ENCODE data around the gene FMNL2. TPM values are rescaled to one million over a fixed set of nuclear protein-coding genes. Genes with fewer than 3 reads are reported as not detected.

The FMNL2 gene
- polyA plus RNA-seq, 3 donors = 0.28 to 3.2 (median 0.71) TPM

- Histone ChIP-seq H3K36me3 (replicated peaks in 1 of 2; ENCODE audit: control insufficient read depth in 1 of 2, insufficient read depth in 2 of 2, low read length in 2 of 2) (no peaks in the 10 kb centered on the region), H2AFZ (ENCODE audit: insufficient read depth, low read depth, low read length, poor library complexity, severe bottlenecking) (no peak overlapping the region), H3K4me2 (replicated peaks; ENCODE audit: extremely low read depth, low read length, poor library complexity, severe bottlenecking) (no peak overlapping the region), H3K9me3 (replicated peaks in 1 of 2; ENCODE audit: control insufficient read depth in 1 of 2, insufficient read depth in 1 of 2, low read length in 2 of 2) (no peaks in the 10 kb centered on the region), H3K9ac (ENCODE audit: insufficient read depth, low read length, poor library complexity, severe bottlenecking) (no peak overlapping the region), H3K79me2 (ENCODE audit: insufficient read depth, low read length) (no peaks in the 10 kb centered on the region), H4K20me1 (ENCODE audit: insufficient read depth, low read length) (no peaks in the 10 kb centered on the region), H3K4me1 (ENCODE audit: control insufficient read depth in 1 of 2, insufficient read depth in 2 of 2, low read length in 2 of 2) (no peaks in the 10 kb centered on the region), H3K27me3 (ENCODE audit: control insufficient read depth in 2 of 2, insufficient read depth in 2 of 2, low read length in 2 of 2) (no peaks in the 10 kb centered on the region), H3K27ac (ENCODE audit: low read depth in 1 of 2, low read length in 2 of 2) (no peak overlapping the region), H3K4me3 (replicated peaks in 1 of 3; ENCODE audit: low read depth in 2 of 3, low read length in 3 of 3) (no peak overlapping the region)
- intact Hi-C loops (cut with micrococcal nuclease) = no loop called here
- Mint-ChIP-seq H3K27ac (no peak overlapping the region), H3K9me3 (peaks cover 0 to 4% (median 0%) of the 10 kb centered on the region in 7 donors), H3K36me3 (no peaks in the 10 kb centered on the region), H3K4me1 (no peaks in the 10 kb centered on the region), H3K27me3 (ENCODE audit: low read depth in 3 of 3) (peaks cover under 1 to 3% (median 1%) of the 10 kb centered on the region in 3 donors), H3K4me3 (no peak overlapping the region)
- no peak for DNase-seq
- 100% methylated on average over 3 of the region's 5 CpGs for WGBS (ENCODE audit: insufficient coverage)
- no peak for TF ChIP-seq CTCF (IDR thresholded peaks at IDR 0.05)
Observed at GRCh38 chr2:152448606-152449005, 113.6 kb downstream of the FMNL2 start.

- no peak for TF ChIP-seq CTCF (IDR thresholded peaks at IDR 0.05)
- no peak overlapping the region for H3K4me3 Mint-ChIP-seq
- Histone ChIP-seq H3K27me3 (ENCODE audit: control insufficient read depth in 2 of 2, insufficient read depth in 2 of 2, low read length in 2 of 2) (no peaks in the 10 kb centered on the region), H4K20me1 (ENCODE audit: insufficient read depth, low read length) (no peaks in the 10 kb centered on the region), H3K9ac (ENCODE audit: insufficient read depth, low read length, poor library complexity, severe bottlenecking) (no peak overlapping the region), H3K36me3 (replicated peaks in 1 of 2; ENCODE audit: control insufficient read depth in 1 of 2, insufficient read depth in 2 of 2, low read length in 2 of 2) (no peaks in the 10 kb centered on the region), H3K79me2 (ENCODE audit: insufficient read depth, low read length) (no peaks in the 10 kb centered on the region), H3K4me3 (replicated peaks in 1 of 3; ENCODE audit: low read depth in 2 of 3, low read length in 3 of 3) (no peak overlapping the region), H3K4me1 (ENCODE audit: control insufficient read depth in 1 of 2, insufficient read depth in 2 of 2, low read length in 2 of 2) (no peaks in the 10 kb centered on the region), H3K27ac (ENCODE audit: low read depth in 1 of 2, low read length in 2 of 2) (no peak overlapping the region), H3K9me3 (replicated peaks in 1 of 2; ENCODE audit: control insufficient read depth in 1 of 2, insufficient read depth in 1 of 2, low read length in 2 of 2) (no peaks in the 10 kb centered on the region), H2AFZ (ENCODE audit: insufficient read depth, low read depth, low read length, poor library complexity, severe bottlenecking) (no peak overlapping the region), H3K4me2 (replicated peaks; ENCODE audit: extremely low read depth, low read length, poor library complexity, severe bottlenecking) (no peak overlapping the region)
- intact Hi-C loops (cut with micrococcal nuclease) = no loop called here
- H3K27me3 Mint-ChIP-seq (ENCODE audit: low read depth in 3 of 3) = peaks cover 0 to 3% (median 0%) of the 10 kb centered on the region in 3 donors
- H3K4me1 Mint-ChIP-seq = no peaks in the 10 kb centered on the region
- DNase-seq = no peak
- 100% methylated on average over 2 of the region's 3 CpGs for WGBS (ENCODE audit: insufficient coverage)
- H3K36me3 Mint-ChIP-seq = no peaks in the 10 kb centered on the region
- H3K27ac Mint-ChIP-seq = no peak overlapping the region
- H3K9me3 Mint-ChIP-seq = peaks cover 0 to 4% (median 0%) of the 10 kb centered on the region in 7 donors
Observed at GRCh38 chr2:152449578-152449977, 114.6 kb downstream of the FMNL2 start.
